Head of caudate nucleus (tissue), 42 donors: ENCODE measurements around the gene CCIN.

ENCODE experiments used
- DNase-seq, 42 donors: peaks; one replicate each; pipeline versions ENCODE4 v3.0.0 to v3.0.0-alpha.2; 2020 to 2021; ENCODE audit warnings: mixed read lengths in 7 of 42
- intact Hi-C: fragments of 100-400 bp; cut with DNase I; formaldehyde crosslinking; loops from one replicate; pipeline ENCODE4 v1.15.0; 2022

CCIN gene

DNA sequence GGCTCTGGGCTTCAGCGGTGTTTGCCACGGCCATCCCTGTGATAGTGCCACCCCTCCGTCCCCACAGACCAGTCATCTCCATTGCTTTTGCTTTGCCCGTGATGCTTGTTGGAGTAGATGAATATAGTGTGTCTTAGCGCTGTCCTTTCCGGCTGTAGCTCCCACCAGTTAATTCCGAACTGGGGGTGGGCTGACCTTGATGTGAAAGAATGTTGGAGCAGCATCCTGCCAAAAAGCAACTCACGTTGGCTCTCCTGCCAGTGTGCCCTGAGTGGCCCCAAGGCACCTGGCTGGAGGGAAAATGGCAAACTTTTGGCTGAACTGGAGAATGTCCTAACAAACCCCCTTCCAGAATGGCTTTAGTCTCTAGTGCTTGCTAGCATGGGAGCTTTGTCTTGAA, 41.5 kb downstream of the CCIN start:
- intact Hi-C loops, result no loop called here
- DNase-seq, result no peak

DNA sequence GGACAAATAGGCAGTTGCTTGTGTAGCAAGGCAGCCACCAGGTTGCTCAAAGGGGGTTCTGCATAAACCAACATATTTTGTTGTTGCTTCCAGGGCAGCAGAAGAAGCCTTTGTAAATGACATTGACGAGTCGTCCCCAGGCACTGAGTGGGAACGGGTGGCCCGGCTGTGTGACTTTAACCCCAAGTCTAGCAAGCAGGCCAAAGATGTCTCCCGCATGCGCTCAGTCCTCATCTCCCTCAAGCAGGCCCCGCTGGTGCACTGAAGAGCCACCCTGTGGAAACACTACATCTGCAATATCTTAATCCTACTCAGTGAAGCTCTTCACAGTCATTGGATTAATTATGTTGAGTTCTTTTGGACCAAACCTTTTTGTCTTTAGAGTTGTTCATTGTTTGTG, 42.3 kb downstream of the CCIN start:
- intact Hi-C loops, result no loop called here
- peak in 3 of 42 donors; percentile 22 to 55 (median 39) for DNase-seq

DNA sequence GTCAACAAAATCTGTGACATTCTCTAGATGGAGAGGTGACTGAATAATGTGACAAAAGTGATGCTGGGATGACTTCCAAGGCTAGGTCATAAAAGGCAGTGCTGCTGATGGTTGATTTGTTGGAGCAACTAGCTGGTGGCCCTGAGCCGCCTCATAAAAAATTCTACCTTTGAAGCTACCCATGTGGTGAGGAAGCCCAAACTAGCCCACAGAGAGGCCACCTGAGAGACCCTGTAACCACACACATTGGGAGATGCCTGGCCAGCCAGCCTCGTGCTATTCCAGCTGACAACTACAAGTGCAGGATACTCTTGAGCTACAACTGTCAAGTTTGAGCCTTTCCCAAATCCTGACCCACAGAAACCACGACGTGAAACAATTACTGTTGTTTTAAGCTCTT, 44.2 kb downstream of the CCIN start:
- DNase-seq, result no peak
- intact Hi-C loops, result no loop called here

DNA sequence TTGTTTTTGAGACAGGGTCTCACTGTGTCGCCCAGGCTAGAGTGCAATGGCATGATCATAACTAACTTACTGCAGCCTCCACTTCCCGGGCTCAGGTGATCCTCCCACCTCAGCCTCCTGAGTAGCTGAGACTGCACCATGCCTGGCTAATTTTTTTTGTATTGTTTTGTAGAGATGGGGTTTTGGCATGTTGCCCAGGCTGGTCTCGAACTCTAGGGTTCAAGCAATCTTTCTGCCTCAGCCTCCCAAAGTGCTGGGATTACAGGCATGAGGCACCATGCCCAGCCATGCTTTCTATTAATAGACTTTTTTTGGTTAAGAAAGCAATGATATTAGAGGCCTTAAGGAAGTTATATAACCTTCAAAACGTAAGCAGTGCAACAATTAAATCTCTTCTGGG, 44.8 kb downstream of the CCIN start:
- DNase-seq, result no peak
- intact Hi-C loops, result no loop called here

DNA sequence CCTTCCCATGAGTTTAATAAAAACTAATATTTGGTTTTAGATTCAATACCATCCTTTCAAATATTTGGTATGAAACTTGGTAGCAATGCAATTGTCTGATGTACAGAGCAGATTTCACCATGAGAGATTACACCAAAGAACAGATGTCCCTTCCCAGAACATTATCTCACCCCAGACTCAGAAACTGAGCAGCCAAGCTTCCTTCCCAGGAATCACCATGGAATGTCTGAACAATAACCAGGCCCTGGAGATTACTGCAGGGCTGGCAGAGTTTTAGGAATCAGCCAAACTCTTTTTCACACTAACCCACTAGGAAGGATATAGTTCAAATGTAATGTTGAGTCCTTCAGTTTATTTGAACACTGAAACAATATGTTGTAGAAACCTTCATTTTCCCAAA, 45.4 kb downstream of the CCIN start:
- no peak for DNase-seq
- intact Hi-C loops, result no loop called here

DNA sequence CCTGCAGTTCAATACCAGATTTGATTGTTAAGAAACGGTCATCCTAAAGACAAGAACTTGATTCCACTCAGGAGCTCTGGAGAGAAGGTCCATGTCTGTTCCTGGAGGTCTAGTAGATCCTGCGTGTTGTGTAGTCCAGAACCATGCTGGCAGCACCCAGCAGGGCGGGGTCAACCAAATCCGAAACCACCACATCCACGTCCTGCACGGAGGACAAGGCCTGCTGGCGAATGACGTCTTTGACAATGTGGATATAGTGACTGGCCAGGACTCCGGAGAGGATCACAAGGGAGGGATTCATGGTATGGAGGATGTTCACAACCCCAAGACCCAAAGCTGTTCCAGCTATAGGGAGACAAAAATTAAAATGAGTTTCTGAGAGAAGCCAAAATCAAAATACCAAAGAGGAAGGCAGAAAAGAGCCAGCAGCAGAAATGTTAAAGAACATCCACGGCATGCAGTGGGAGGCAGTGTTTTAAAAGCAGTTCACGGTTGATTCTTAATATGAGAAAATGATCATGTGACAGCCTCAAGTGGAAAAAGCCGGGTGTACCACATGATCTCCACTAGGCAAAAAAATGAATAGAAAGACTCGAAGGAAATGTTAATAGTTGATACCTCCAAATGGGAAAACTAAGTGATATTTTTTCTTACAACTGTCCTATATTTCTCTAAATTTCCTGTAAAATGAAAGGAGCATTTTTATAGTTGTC, 48.2 kb downstream of the CCIN start:
- peak in 25 of 42 donors; percentile 12 to 78 (median 49) for DNase-seq
- intact Hi-C loops, result no loop called here

DNA sequence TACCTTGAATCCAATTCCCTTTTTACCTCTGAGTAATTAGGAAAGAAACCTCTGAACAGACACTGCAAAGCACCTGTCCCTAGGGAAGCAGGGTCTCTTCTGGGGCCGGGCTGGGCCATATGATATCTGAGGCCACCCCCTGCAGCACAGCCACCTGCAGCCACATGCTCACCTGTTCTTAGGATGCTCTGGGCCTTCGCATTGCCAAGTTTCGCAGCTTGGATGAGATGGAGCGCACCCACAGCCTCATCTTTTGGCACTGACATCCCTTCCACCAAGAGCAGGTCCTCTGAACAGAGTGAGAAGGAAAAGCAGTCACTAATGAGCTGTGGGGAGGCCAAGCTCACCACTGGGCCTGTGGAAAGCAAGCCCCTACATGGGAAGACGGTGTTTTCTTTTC, 48.8 kb downstream of the CCIN start:
- no peak for DNase-seq
- intact Hi-C loops, result no loop called here

DNA sequence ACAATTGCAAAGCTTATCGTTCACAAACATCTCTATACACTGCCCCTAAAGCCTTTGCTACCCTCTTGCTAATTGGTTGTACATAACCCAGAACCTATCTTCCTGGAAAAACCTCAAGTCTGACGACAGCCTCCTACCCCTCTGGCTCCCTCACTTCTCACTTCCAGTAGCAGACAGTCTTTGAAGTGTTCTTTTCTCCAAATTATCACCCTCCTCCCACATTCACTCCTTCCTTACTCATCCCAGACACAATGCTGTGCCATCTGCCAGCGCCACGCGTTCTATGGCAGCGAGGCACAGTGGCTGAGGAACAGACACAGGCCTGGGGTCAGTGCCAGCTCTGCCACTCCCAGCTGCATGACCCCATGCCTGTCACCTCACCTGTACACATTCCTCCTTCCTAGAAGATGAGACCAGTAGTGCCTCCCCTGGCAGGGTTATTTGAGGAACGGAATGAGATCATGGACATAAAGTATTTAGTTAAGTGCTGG, 49.3 kb downstream of the CCIN start:
- intact Hi-C loops, result no loop called here
- peak in 20 of 42 donors; percentile 11 to 64 (median 36) for DNase-seq
